ENCODE results near the gene C1orf116. TPM values are rescaled to one million over a fixed set of nuclear protein-coding genes. Genes with fewer than 3 reads are reported as not detected.

The C1orf116 gene
- polyA plus RNA-seq, 4 donors = 0.46 to 29.0 (median 21.5) TPM

GRCh38 chr1:207039380-207040180 is 7.0 kb upstream of the C1orf116 start:
- DNase-seq (ENCODE audit: low read depth in 4 of 4, low spot score in 3 of 4) = no peak

GRCh38 chr1:207036865-207037264 is 4.3 kb upstream of the C1orf116 start:
- no peak for DNase-seq (ENCODE audit: low read depth in 4 of 4, low spot score in 3 of 4)

- DNase-seq (ENCODE audit: low read depth in 4 of 4, low spot score in 3 of 4) = no peak
Observed at GRCh38 chr1:207035877-207036551, 3.5 kb upstream of the C1orf116 start.

GRCh38 chr1:207034998-207035397 is 2.4 kb upstream of the C1orf116 start:
- DNase-seq (ENCODE audit: low read depth in 4 of 4, low spot score in 3 of 4) = no peak

GRCh38 chr1:207034208-207034607 is 1.7 kb upstream of the C1orf116 start:
- no peak for DNase-seq (ENCODE audit: low read depth in 4 of 4, low spot score in 3 of 4)

- no peak for DNase-seq (ENCODE audit: low read depth in 4 of 4, low spot score in 3 of 4)
Observed at GRCh38 chr1:207033302-207033701, 746 bp upstream of the C1orf116 start.

- DNase-seq (ENCODE audit: low read depth in 4 of 4, low spot score in 3 of 4) = no peak
Observed at GRCh38 chr1:207031632-207032264, 808 bp downstream of the C1orf116 start.

GRCh38 chr1:207031016-207031415 is 1.5 kb downstream of the C1orf116 start:
- no peak for DNase-seq (ENCODE audit: low read depth in 4 of 4, low spot score in 3 of 4)

- no peak for DNase-seq (ENCODE audit: low read depth in 4 of 4, low spot score in 3 of 4)
Observed at GRCh38 chr1:207030522-207031009, 2.0 kb downstream of the C1orf116 start.

- DNase-seq (ENCODE audit: low read depth in 4 of 4, low spot score in 3 of 4) = no peak
Observed at GRCh38 chr1:207029701-207030521, 2.6 kb downstream of the C1orf116 start.

- DNase-seq (ENCODE audit: low read depth in 4 of 4, low spot score in 3 of 4) = no peak
Observed at GRCh38 chr1:207028884-207029650, 3.5 kb downstream of the C1orf116 start.

- DNase-seq (ENCODE audit: low read depth in 4 of 4, low spot score in 3 of 4) = no peak
Observed at GRCh38 chr1:207027921-207028320, 4.6 kb downstream of the C1orf116 start.

- DNase-seq (ENCODE audit: low read depth in 4 of 4, low spot score in 3 of 4) = no peak
Observed at GRCh38 chr1:207027206-207027777, 5.3 kb downstream of the C1orf116 start.

GRCh38 chr1:207026104-207026534 is 6.4 kb downstream of the C1orf116 start:
- DNase-seq (ENCODE audit: low read depth in 4 of 4, low spot score in 3 of 4) = no peak

- DNase-seq (ENCODE audit: low read depth in 4 of 4, low spot score in 3 of 4) = no peak
Observed at GRCh38 chr1:207025146-207025880, 7.2 kb downstream of the C1orf116 start.

- DNase-seq (ENCODE audit: low read depth in 4 of 4, low spot score in 3 of 4) = no peak
Observed at GRCh38 chr1:207024202-207025145, 8.1 kb downstream of the C1orf116 start.

- DNase-seq (ENCODE audit: low read depth in 4 of 4, low spot score in 3 of 4) = no peak
Observed at GRCh38 chr1:207022996-207023679, 9.4 kb downstream of the C1orf116 start.
